IgD-negative memory B cell (primary cell): ENCODE data around the gene MRNIP. TPM values are rescaled to one million over a fixed set of nuclear protein-coding genes. Genes with fewer than 3 reads are reported as not detected.
"Not testable (repeated sequence)": the region's sequence is repeated elsewhere in the genome, so short reads cannot be mapped to it uniquely, and the experiment has no call there.

Source experiments
- H3K27ac Mint-ChIP-seq, 3 donors: one replicate each; pipeline ENCODE4 v1.8.0; 2020 to 2022; ENCODE audit warnings: mild to moderate bottlenecking in 3 of 3, mixed read lengths in 3 of 3, moderate library complexity in 1 of 3
- H3K27me3 Mint-ChIP-seq: one replicate; pipeline ENCODE4 v1.8.0; 2021; ENCODE audit warnings: mixed read lengths
- H3K36me3 Mint-ChIP-seq: one replicate; pipeline ENCODE4 v1.8.0; 2020; ENCODE audit warnings: mild to moderate bottlenecking, mixed read lengths
- H3K4me1 Mint-ChIP-seq, 3 donors: one replicate each; pipeline ENCODE4 v1.8.0; 2020 to 2022; ENCODE audit warnings: mixed read lengths in 3 of 3, mild to moderate bottlenecking in 1 of 3
- H3K4me3 Mint-ChIP-seq, 4 donors: one replicate each; pipeline ENCODE4 v1.8.0; 2020 to 2022; ENCODE audit warnings: mild to moderate bottlenecking in 4 of 4, mixed read lengths in 4 of 4, moderate library complexity in 3 of 4
- H3K9me3 Mint-ChIP-seq, 3 donors: one replicate each; pipeline ENCODE4 v1.8.0; 2020 to 2021; ENCODE audit warnings: mixed read lengths in 3 of 3, mild to moderate bottlenecking in 1 of 3
- polyA plus RNA-seq: library from polyadenylated mRNA; unstranded; fragments of 300-500 nt; fragmentation: Illumina TruSeq; gene quantifications from one replicate; pipeline ENCODE4 v1.2.3, GENCODE V29; 2021

Gene MRNIP
- polyA plus RNA-seq, 1 donor from 2014 or later, result 26.2 TPM

GRCh38 chr5:179880066-179880650 lies 21.5 kb upstream of the MRNIP start:
- H3K4me1 Mint-ChIP-seq, result peaks cover 0 to 1% (median 0%) of the 10 kb centered on the region in 3 donors
- no peak overlapping the region for H3K4me3 Mint-ChIP-seq
- H3K36me3 Mint-ChIP-seq, result peaks cover 19% of the 10 kb centered on the region
- no peaks in the 10 kb centered on the region for H3K27me3 Mint-ChIP-seq
- H3K9me3 Mint-ChIP-seq, result peaks cover 0 to 6% (median 3%) of the 10 kb centered on the region in 3 donors
- no peak overlapping the region for H3K27ac Mint-ChIP-seq

- peaks cover 0 to 6% (median 3%) of the 10 kb centered on the region in 3 donors for H3K9me3 Mint-ChIP-seq
- no peak overlapping the region for H3K4me3 Mint-ChIP-seq
- H3K27me3 Mint-ChIP-seq, result no peaks in the 10 kb centered on the region
- H3K27ac Mint-ChIP-seq, result no peak overlapping the region
- H3K36me3 Mint-ChIP-seq, result peaks cover 14% of the 10 kb centered on the region
- peaks cover 0 to 1% (median 0%) of the 10 kb centered on the region in 3 donors for H3K4me1 Mint-ChIP-seq
These were observed 21.0 kb upstream of the MRNIP start for GRCh38 chr5:179879690-179880010.

DNA sequence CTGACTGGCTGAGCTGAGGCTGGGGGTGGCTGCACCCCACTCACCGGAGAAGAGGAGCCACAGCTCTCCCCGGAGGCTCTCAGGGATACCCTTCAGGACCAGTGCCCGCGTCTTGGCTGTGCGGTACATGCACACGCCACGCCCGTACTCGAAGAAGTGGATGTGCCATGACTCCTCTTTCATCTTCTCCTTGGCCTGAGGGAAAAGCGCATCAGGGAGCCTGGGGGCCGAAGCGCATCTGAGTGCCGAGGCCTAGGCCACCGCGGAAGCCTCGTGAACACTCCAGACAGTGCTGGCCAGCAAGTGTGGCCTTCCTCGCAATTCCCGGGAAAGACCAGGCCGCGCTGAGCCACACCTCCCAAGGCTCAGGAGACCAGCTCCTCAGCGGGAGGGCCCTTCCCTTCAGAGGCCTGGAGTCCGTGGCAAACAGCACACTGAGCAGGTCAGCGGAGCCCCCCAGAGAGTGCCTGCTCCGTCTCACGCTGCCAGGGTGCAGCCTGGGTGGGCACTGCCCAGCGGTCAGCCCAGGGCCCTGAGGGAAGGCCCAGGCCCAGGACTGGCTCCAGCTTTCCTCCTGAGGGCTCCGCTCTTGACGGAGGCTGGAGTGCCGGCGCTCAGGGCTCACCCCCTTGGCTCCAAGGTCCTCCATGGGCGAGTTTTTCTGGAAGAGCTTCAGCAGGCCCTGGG lies 20.5 kb upstream of the MRNIP start:
- H3K27ac Mint-ChIP-seq, result no peak overlapping the region
- peaks cover 0 to 6% (median under 1%) of the 10 kb centered on the region in 3 donors for H3K9me3 Mint-ChIP-seq
- peaks cover 10% of the 10 kb centered on the region for H3K36me3 Mint-ChIP-seq
- H3K4me1 Mint-ChIP-seq, result peaks cover 0 to 1% (median 0%) of the 10 kb centered on the region in 3 donors
- no peak overlapping the region for H3K4me3 Mint-ChIP-seq
- no peaks in the 10 kb centered on the region for H3K27me3 Mint-ChIP-seq

- H3K4me1 Mint-ChIP-seq, result peaks cover 0 to 1% (median 0%) of the 10 kb centered on the region in 3 donors
- H3K27me3 Mint-ChIP-seq, result no peaks in the 10 kb centered on the region
- peaks cover 0 to 2% (median 0%) of the 10 kb centered on the region in 3 donors for H3K9me3 Mint-ChIP-seq
- no peak overlapping the region for H3K27ac Mint-ChIP-seq
- H3K4me3 Mint-ChIP-seq, result no peak overlapping the region
- peaks cover 4% of the 10 kb centered on the region for H3K36me3 Mint-ChIP-seq
These were observed 19.8 kb upstream of the MRNIP start for GRCh38 chr5:179878222-179879002.

DNA sequence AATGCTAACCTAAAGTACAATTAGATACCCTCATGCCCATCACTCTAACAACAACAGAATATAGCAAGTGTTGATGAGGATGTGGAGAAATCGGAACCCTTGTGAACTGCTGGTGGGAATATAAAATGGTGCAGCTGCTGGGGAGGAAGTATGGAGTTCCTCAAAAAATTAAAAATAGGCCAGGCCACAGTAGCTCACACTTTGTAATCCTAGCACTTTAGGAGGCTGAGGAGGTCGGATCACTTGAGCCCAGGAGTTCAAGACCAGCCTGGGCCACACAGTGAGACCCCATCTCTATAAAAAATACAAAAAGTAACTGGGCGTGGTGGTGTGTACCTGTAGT lies 18.0 kb upstream of the MRNIP start:
- Mint-ChIP-seq H3K27me3 (no peaks in the 10 kb centered on the region), H3K27ac (no peak overlapping the region), H3K4me3 (peak overlapping the region in 1 of 4 donors; percentile 8), H3K36me3 (peaks cover 1% of the 10 kb centered on the region), H3K9me3 (no peaks in the 10 kb centered on the region), H3K4me1 (peaks cover 0 to 1% (median 0%) of the 10 kb centered on the region in 3 donors)

GRCh38 chr5:179875741-179876609 lies 17.4 kb upstream of the MRNIP start:
- no peak overlapping the region for H3K4me3 Mint-ChIP-seq
- no peaks in the 10 kb centered on the region for H3K9me3 Mint-ChIP-seq
- no peak overlapping the region for H3K27ac Mint-ChIP-seq
- H3K36me3 Mint-ChIP-seq, result peaks cover 1% of the 10 kb centered on the region
- H3K27me3 Mint-ChIP-seq, result no peaks in the 10 kb centered on the region
- peaks cover 0 to 1% (median 0%) of the 10 kb centered on the region in 3 donors for H3K4me1 Mint-ChIP-seq

DNA sequence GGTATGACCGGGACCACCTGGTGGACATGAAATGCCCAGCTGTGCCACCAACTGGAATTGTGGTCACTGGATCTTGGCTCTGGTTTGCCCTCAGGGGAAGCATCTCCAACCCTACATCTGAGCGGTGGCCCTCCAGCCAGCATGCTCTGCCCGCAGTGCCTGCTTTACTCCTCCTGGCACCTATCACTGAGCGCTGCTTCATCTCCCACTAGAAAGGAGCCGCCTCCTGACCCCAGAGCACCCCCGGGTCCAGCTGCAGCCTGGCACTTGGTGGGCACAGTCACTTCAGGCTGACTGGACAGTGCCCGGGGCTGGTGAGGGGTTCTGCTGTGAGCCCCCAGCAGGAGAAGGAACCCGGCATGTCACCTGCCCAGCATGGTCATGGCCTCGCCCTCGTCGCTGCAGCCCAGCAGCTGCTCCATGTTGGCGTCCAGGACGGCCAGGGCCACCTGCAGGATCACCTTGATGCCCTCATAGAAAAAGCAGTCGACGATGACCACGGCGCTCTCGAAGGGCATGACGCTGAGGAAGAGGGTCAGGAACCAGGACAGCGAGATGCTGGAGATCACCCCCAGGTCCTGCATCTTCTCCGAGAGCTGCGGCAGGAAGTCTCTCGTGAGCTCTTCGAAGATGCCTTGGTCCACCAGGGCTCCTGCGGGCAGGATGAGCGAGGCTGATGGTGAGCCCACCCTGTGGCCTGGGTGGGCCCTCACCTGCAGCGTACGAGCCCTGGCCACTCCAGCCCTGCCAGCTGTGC lies 16.1 kb upstream of the MRNIP start:
- H3K27ac Mint-ChIP-seq, result no peak overlapping the region
- no peaks in the 10 kb centered on the region for H3K9me3 Mint-ChIP-seq
- H3K36me3 Mint-ChIP-seq, result peaks cover 5% of the 10 kb centered on the region
- peaks cover 0 to 1% (median 0%) of the 10 kb centered on the region in 3 donors for H3K4me1 Mint-ChIP-seq
- H3K4me3 Mint-ChIP-seq, result no peak overlapping the region
- H3K27me3 Mint-ChIP-seq, result no peaks in the 10 kb centered on the region

DNA sequence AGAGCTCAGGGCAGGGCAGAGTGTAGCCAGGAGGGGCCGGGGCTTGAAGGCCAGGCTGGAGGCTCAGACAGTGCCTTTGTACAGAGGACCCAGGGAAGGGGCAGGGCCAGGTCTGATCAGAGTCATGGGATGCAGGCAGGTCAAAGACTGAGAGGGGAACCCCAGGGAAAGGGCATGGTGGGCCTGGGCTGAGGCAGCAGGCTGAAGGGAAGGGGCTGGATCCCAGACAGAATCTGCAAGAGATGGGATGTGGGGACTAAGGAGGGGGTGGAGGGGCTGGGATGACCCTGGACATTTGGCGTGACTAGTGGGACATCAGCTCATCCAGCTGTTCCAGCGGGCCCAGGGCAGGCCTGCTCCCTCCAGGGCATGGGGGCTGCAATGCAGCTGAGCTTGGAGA lies 15.5 kb upstream of the MRNIP start:
- peaks cover 0 to 1% (median 0%) of the 10 kb centered on the region in 3 donors for H3K4me1 Mint-ChIP-seq
- no peak overlapping the region for H3K4me3 Mint-ChIP-seq
- peaks cover 5% of the 10 kb centered on the region for H3K36me3 Mint-ChIP-seq
- no peaks in the 10 kb centered on the region for H3K27me3 Mint-ChIP-seq
- peak overlapping the region in 1 of 3 donors; percentile 62 for H3K27ac Mint-ChIP-seq
- H3K9me3 Mint-ChIP-seq, result no peaks in the 10 kb centered on the region

DNA sequence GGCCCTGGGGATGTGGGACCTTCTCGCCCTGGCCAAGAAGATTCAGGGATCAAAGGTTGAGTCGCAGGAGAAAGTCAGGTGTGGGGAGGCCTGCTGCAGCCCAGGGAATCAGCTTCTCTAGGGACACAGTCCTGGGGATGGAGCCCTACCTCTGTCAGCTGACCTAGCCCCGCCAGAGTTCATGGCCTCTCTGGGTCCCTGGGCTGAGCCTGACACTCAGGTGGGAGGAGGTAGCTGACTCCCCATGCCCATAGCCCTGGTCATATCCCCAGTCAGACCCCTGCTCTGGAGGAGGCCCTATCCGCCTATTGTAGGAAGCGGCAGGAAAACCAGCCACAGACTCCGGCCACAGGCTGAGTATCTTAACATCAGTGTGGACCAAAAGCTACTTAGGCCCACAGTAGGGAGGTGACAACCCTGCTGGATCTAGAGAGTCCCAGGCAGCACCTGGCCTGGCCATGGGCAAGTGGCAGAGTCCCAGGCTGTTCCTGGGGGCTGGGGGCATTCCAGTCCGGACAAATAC lies 15.0 kb upstream of the MRNIP start:
- Mint-ChIP-seq H3K36me3 (peaks cover 5% of the 10 kb centered on the region), H3K9me3 (no peaks in the 10 kb centered on the region), H3K4me3 (no peak overlapping the region), H3K4me1 (peaks cover 0 to 1% (median 0%) of the 10 kb centered on the region in 3 donors), H3K27me3 (no peaks in the 10 kb centered on the region), H3K27ac (peak overlapping the region in 1 of 3 donors; percentile 62)

DNA sequence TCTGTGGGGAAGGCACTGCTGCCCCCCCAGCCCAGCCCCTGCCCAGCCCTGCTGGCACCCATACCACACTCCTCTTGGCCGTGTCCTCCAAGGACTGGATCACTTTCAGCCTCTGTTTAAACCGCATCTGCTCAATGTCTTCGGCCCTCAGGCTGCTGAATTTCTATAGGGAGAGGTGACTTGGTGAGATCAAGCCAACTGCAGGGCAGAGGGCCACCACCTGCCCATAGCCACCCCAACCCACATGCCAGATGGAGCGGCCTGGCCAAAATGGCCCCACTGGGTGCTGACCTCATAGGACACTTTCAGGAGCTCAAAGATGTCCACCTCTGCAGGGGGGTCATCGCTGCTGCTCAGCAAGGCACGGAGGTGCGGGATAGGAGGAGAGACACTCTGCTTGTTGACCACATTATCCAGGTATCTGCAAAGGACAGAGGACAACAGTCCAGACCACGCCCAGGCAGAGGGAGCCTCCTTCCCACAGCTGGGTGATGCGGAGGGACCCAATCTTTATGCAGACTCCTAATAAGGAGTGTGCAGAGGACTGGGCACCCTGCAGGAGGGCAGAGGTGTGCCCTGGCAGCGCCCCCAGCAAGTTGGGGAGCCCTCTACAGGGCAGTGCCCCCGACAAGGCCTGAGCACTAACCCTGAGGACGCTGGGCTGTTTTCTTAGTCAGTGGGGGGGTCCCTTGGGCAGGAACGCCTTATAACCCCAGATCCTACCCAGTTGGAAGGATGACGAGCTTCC lies 14.4 kb upstream of the MRNIP start:
- H3K36me3 Mint-ChIP-seq, result peaks cover 5% of the 10 kb centered on the region
- no peaks in the 10 kb centered on the region for H3K9me3 Mint-ChIP-seq
- H3K4me1 Mint-ChIP-seq, result peaks cover 0 to 1% (median 0%) of the 10 kb centered on the region in 3 donors
- H3K27ac Mint-ChIP-seq, result peak overlapping the region in 1 of 3 donors; percentile 53
- no peak overlapping the region for H3K4me3 Mint-ChIP-seq
- no peaks in the 10 kb centered on the region for H3K27me3 Mint-ChIP-seq

DNA sequence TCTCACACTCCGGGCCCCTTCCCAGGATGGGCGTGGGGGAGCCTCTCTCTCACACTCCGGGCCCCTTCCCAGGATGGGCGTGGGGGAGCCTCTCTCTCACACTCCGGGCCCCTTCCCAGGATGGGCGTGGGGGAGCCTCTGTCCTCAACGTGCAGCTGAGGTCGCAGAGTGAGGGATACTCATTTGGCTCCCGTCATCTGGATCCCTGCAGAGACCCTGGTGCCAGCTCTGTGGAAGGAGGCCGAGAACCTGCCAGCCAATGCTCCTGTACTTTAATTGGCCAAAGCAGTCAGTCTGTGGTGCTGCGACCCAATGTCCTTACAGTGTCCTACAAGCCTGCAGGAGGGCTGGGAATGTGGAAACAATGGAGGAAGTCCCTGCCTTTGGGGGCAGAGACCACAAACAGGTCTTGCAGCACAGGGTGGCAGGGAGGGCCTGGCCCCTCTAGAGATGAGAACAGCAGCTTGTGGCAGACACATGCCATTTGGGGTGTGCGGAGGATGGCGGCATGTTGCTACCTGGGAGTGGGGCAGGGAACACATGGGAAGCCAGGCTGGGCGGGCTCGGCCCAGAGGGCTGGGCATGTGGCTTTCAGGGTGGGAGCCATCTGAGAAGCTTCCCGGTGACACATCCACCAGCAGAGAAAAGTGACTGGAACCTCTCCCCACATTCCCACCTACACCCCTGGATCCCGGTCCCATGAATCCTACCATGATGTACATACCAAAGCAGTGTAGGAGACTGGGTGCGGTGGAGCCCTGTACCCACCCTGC lies 13.6 kb upstream of the MRNIP start:
- Mint-ChIP-seq H3K27ac (no peak overlapping the region), H3K36me3 (peaks cover 5% of the 10 kb centered on the region), H3K4me1 (no peaks in the 10 kb centered on the region), H3K9me3 (no peaks in the 10 kb centered on the region), H3K4me3 (no peak overlapping the region), H3K27me3 (no peaks in the 10 kb centered on the region)

DNA sequence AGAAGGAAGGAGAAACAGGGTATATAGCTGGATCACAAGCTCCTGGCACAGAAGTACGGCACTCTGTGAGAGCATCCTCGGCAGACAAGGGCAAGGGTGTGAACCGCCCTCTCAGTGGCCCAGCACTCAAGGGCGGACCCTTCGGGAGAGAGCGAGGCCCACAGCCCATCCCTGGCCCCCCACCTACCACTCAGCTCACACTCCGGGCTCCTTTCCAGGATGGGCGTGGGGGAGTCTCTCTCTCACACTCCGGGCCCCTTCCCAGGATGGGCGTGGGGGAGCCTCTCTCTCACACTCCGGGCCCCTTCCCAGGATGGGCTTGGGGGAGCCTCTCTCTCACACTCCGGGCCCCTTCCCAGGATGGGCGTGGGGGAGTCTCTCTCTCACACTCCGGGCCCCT lies 12.9 kb upstream of the MRNIP start:
- not testable (repeated sequence) for H3K9me3 Mint-ChIP-seq, H3K4me1 Mint-ChIP-seq, H3K27me3 Mint-ChIP-seq, H3K36me3 Mint-ChIP-seq, H3K4me3 Mint-ChIP-seq
- peak overlapping the region in 1 of 3 donors; percentile 50 for H3K27ac Mint-ChIP-seq

- H3K36me3 Mint-ChIP-seq, result peaks cover 5% of the 10 kb centered on the region
- peak overlapping the region in 1 of 3 donors; percentile 50 for H3K27ac Mint-ChIP-seq
- peaks cover 0 to 3% (median 0%) of the 10 kb centered on the region in 3 donors for H3K4me1 Mint-ChIP-seq
- no peaks in the 10 kb centered on the region for H3K27me3 Mint-ChIP-seq
- H3K4me3 Mint-ChIP-seq, result no peak overlapping the region
- no peaks in the 10 kb centered on the region for H3K9me3 Mint-ChIP-seq
These were observed 12.3 kb upstream of the MRNIP start for GRCh38 chr5:179870952-179871351.
